Fibroblast of mammary gland (primary cell): ENCODE results near the gene RCN1.

Experiments used
- DNase-seq: peaks from one replicate; pipeline ENCODE4 v3.0.0-alpha.2; 2010; ENCODE audit warnings: low read depth
- H3K4me3 ChIP-seq: 2 replicates; pipeline ENCODE4 v1.5.1; 2011; ENCODE audit warnings: low read depth, mild to moderate bottlenecking, low read length, moderate library complexity; ENCODE audit not compliant: control insufficient read depth
- CTCF ChIP-seq: conservative IDR thresholded peaks from 2 replicates; pipeline ENCODE4 v1.5.1; 2011; ENCODE audit warnings: low read depth, low read length, inconsistent platforms; ENCODE audit not compliant: control insufficient read depth, insufficient read depth

The RCN1 gene

GRCh38 chr11:32137869-32138268 lies 47.0 kb downstream of the RCN1 start:
- DNase-seq: no peak
- no peak for TF ChIP-seq CTCF
- H3K4me3 ChIP-seq: no peak overlapping the region

GRCh38 chr11:32138902-32139301 lies 48.0 kb downstream of the RCN1 start:
- H3K4me3 ChIP-seq: no peak overlapping the region
- no peak for TF ChIP-seq CTCF
- no peak for DNase-seq

GRCh38 chr11:32139896-32140520 lies 49.1 kb downstream of the RCN1 start:
- TF ChIP-seq CTCF: no peak
- DNase-seq: no peak
- H3K4me3 ChIP-seq: no peak overlapping the region

- no peak overlapping the region for H3K4me3 ChIP-seq
- no peak for DNase-seq
- TF ChIP-seq CTCF: no peak
These were observed 51.1 kb downstream of the RCN1 start for GRCh38 chr11:32141745-32142546.

GRCh38 chr11:32143378-32143777 lies 52.5 kb downstream of the RCN1 start:
- no peak overlapping the region for H3K4me3 ChIP-seq
- no peak for TF ChIP-seq CTCF
- peak; percentile 16 for DNase-seq

- no peak for TF ChIP-seq CTCF
- DNase-seq: no peak
These were observed 54.4 kb downstream of the RCN1 start for GRCh38 chr11:32145282-32145681.

GRCh38 chr11:32148895-32149294 lies 58.0 kb downstream of the RCN1 start:
- no peak for TF ChIP-seq CTCF
- DNase-seq: peak; percentile 58
- no peak overlapping the region for H3K4me3 ChIP-seq

More at GRCh38 chr11:32145282-32145681, 54.4 kb downstream of the RCN1 start:
- no peak overlapping the region for H3K4me3 ChIP-seq
